Cerebellar cortex (tissue), 1 donor: ENCODE data around the gene TATDN2.
"Not testable (repeated sequence)": the region's sequence is repeated elsewhere in the genome, so short reads cannot be mapped to it uniquely, and the experiment has no call there.

Experiments used
- DNase-seq: peaks from one replicate; pipeline ENCODE4 v3.0.0-alpha.2; 2015; ENCODE audit warnings: low spot score

The TATDN2 gene

DNA sequence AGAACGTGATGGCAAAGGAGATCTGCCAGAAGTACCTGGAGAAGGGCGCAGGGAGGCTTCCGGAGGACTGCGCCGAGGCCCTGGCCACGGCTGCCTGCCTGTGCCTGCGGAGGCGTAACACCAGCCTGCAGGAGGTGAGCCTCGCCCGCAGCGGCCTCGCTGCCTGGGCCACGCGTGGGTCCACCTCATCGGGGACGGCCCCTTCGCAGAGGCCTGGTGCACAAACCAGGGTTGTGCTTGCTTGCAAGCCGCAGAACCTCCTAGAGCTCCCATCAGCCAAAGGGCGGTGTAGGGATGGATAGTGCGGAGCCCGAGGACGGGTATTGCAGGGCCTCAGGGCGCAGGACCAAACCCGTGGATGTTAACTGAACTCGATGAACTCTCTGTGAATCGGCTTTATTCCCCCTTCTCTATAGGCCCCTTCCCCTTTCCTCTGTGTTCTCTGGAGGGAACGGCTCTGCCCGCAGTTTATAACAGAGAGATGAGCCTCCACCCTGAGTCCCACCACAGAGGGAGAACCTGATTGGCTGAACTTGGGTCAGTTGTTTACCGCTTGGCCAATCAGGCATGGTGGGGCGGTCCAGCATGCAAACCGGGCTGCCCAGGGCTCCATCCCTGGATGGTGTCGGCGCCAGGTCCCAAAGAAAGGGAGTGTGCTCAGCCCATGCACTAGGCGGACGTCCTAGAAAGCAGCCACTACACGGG lies 13.6 kb upstream of the TATDN2 start:
- peak; percentile 27 for DNase-seq

DNA sequence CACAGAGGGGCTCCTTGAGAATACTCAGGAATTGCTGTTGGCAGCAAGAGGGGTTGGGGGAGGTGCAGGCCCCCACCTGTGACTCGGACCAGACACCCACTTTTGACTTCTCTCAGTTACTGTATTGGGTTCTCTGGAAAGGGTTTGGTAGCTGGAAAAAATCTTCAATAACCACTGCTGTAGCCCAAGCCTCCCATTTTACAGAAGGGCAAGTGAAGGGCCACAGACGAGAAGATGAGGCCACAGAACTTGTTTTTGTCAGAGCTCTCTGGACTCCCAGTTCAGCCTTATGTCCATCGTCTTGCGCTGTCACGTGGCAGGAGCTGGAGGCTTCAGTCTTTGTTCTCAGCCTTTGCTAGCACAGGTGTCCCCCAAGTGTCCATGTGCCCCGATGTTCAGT lies 12.7 kb upstream of the TATDN2 start:
- no peak for DNase-seq

DNA sequence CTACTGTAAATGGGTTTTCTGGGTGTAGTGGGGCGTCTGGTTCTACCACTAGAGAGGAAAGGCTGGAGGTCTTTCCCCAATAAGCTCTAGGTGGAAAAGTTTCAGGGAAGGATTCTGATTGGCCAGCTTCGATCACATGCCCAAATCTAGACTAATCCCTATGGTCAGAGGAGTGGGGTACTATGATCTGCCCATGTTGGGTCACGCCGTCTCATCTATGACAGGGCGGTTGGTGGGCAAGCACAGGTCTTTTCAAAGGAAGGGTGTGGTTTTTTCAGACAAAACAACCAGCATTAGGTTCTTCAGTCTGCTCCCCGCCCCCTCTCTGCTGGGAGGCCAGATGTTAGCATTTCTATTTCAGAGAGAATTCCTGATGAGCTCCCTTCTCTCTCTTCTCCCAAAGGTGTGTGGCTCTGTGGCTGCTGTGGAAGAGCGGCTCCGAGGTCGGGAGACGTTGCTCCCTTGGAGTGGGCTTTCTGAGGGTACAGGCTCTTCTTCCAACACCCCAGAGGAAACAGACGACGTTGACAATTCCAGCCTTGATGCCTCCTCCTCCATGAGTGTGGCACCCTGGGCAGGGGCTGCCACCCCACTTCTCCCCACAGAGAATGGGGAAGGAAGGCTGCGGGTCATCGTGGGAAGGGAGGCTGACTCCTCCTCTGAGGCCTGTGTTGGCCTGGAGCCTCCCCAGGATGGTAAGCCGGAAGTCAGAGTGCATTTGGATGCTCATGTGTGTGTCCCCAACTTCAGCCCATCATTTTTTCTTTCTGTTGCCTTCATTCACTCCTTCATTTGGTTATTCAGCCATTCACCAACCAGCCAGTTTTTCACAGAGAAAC lies 9.7 kb upstream of the TATDN2 start:
- no peak for DNase-seq

DNA sequence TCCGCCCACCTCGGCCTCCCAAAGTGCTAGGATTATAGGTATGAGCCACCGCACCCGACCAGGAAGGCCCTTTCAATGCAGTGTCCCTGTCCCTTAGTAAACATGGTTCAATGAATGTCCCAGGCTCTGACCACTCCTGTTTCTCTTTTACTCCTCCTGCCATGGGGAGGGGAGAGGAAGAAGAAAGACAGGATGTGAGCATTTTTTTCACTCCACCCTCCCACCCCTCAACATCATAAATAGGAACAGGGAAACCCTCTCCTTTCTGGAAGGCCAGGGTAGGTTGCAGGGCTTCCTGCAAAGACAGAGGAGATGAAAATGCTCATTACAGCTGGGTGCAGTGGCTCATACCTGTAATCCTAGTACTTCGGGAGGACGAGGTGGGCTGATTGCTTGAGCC lies 7.5 kb upstream of the TATDN2 start:
- DNase-seq = no peak

DNA sequence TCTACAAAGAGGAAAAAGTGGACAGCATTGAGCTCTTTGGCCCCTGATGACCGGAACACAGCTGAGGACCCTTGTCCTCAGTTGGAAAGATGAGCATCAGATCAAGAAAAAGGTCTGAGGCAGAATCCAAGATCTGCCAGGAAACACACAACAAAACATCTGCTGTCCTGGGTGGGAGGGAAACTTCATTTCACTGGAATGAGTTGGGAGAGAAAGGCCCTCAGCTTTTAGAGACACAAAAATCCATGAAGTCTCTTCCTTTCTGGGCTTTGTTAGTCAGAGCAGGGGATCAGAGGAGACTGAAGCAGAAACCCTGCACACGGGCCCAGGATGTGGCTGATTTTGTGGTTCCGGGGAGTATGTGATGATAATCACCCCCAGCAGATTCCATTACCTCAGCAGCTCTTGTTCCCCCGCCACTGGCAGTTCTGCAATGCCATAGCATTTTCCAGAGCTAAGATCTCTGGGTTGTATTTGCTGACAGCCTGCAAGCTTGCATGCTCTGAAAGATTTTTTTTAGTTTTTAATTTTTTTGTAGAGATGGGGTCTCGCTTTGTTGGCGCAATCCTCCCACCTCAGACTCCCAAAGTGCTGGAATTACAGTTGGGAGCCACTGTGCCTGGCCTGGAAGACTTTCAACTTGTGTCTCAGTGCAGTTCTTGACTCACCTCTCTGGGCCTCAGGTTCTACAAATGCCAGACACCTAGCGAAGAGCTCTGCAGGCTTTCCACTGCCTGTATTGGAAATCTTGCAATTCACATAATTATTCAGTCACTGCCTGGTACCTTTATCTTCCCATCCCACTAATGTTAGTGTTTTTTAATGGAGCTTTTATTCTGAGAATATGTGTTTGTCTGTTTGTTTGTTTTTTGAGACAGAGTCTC lies 5.8 kb upstream of the TATDN2 start:
- DNase-seq = no peak

DNA sequence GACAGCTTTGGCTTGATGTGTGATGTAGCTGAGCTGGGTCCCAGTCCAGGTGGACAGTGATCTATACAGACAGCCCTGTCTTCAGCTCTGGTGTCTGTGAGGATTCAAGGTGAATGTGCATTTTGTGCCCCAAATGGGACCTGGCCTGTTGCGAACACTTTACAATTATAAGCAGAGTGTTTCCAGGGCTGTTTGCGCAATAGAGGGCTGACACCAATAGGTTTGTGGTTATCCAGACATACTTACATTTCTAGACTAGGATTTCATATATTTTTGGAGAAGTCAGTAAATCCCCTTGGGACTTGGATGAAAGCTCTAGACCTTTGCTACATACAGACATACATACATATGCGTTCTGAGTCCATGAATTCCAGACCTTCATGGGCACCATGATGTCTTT lies 4.2 kb upstream of the TATDN2 start:
- DNase-seq = no peak

DNA sequence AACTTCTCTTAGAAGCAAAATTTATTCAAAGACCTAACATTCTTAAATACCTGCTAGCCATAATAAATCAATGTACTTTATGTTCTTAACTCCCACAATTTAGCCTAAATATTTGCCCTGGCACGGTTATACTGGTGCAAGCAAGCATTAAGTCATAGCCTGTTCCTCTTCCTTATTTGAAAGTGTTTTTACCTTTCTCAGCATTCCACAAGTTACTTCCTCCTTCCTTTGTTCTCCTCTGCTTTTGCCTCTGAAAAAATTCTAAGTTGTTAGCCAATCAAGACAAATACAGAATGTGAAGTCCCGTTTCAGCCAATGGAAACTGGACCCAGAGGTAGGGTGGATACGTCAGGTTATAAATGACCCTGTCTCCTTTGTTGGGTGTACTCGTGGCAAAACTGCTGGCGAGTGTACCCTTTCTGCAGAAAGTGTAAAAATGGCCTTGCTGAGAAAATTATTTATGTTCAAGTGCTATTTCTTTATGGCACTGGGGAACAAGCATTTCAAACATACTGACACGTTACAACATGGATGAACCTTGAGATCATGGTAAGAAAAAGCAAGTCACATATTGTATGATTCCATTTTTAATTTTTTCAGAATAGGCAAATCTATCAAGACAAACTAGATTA lies 3.1 kb upstream of the TATDN2 start:
- no peak for DNase-seq

DNA sequence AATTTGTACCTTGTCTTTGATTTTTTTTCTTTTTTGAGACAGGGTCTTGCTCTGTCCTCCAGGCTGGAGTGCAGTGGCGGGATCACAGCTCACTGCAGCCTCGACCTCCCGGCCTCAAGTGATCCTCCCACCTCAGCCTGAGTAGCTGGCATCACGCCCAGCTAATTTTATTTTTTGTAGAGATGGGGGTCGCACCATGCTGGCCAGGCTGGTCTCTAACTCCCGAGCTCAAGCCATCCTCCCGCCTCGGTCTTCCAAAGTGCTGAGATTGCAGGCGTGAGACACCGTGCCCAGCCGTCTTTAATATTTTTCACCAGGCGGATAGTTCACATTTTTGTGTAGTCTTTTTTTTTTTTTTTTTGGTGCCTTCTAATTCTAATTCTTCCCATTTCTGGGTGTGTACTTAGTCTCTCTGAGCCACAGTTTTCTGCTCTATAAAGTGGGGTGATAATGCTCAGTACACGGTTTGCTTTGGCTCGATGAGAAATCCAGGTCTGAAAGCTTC lies 528 bp upstream of the TATDN2 start:
- no peak for DNase-seq

DNA sequence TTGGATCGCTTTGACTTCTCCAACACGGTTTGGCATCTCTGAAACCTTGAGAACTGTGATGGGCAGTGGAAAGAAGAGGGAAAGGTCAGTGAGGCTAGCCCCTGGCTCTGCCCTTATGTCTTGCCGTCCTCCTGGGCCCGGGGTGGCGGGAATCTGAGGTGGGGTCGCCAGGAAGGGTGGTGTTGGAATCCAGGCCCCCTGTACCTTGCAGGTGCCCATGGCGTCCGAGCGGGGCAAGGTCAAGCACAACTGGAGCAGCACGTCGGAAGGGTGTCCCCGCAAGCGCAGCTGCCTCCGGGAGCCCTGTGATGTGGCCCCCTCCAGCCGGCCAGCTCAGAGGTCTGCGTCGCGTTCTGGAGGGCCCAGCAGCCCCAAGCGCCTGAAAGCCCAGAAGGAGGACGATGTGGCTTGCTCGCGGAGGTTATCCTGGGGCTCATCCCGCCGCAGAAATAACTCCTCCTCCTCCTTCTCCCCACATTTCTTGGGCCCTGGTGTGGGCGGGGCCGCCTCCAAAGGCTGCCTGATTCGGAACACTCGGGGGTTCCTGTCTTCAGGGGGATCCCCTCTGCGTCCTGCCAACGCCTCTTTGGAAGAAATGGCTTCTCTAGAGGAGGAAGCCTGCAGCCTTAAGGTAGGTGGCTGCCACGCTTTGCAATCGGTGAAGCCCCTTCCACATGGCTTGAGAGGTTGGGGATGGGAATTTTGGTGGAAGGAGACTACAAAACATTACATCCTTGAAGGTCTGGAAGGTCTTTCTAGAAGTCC lies 907 bp downstream of the TATDN2 start:
- DNase-seq = peak; percentile 20

DNA sequence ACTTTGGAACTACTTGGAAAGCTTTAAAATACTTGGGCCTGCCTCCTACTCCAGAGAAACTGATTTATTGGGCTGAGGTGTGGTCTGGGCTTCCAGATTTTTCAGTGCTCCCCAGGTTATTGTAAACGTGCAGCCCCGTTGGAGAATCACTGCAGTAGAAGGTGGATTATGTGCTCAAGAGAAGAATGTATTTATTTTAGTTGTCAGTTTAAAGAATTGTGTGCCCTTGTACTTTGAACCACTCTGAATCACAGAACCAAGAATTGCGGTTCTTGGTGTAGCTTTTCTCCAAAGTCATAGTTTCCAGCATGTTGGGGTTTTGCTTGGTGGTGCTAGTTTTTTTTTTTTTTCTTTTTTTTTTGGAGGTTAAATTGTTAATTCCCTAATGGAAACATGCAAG lies 1.6 kb downstream of the TATDN2 start:
- DNase-seq = no peak

DNA sequence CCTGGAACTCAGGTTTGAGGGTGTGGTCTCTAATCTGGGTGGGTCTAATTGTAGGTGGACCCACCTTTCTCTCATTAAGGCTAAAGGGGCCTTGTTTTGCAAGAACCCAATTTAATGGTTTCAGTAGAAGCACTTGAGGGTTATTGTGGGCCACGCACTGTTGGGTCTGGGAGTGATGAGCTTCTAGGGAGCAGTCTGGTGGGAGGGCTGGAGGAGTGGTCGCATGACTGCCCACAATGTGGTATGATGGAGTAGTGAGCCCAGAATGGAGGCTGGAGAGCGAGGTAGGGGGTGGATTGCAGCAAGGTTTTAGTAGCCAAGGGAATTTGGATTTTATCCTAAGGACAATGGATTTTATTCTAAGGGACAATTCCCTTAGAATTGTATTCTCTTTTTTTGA lies 2.7 kb downstream of the TATDN2 start:
- no peak for DNase-seq

DNA sequence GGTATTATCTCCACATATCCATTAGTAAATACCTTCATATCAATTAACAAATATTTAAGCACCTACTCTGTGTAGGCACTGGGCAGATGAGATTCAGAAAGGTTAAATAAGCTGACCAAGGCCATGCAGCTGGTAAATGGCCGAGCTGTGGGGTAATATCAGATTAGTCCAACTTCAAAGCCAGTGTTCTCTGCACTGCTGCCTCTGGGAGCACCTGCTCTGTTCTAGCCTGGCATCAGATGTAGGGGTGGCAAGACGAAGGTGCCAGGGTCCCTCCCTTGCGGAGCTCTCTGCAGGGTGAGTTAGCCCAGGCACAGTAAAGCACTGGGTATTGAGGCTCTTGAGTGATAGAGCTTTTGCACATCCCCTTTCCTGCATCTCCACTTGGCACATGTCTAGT lies 5.5 kb downstream of the TATDN2 start:
- no peak for DNase-seq

DNA sequence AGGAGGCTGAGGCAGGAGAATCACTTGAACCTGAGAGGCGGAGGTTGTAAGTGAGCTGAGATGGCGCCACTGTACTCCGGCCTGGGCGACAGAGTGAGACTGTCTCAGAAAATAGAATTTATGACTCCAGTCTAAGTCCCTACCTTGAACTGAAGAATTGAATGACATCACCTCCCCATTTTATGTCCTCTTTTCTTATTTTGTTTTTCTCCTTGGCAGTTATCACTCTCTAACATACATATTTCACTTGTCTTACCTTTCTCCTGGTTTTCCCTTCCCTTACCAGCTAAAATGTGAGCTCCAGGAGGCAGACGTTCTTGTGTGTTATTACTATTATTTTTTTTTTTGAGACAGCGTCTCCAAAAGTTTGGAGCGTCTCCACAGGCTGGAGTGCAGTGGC lies 7.6 kb downstream of the TATDN2 start:
- DNase-seq = no peak

DNA sequence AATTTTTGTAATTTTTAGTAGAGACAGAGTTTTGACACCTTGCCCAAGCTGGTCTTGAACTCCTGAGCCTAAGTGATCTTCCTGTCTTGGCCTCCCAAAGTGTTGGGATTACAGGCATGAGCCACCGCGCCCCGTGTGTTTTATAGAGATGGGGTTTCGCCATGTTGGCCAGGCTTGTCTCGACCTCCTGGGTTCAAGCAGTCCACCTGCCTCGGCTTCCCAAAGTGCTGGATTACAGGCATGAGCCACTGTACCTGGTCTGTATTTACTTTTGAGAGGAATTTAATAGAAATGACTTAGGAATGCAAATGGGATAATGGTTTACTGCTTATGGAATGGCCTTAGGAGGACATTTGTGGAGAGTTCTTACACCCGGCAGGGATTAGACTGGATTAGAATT lies 10.8 kb downstream of the TATDN2 start:
- no peak for DNase-seq

DNA sequence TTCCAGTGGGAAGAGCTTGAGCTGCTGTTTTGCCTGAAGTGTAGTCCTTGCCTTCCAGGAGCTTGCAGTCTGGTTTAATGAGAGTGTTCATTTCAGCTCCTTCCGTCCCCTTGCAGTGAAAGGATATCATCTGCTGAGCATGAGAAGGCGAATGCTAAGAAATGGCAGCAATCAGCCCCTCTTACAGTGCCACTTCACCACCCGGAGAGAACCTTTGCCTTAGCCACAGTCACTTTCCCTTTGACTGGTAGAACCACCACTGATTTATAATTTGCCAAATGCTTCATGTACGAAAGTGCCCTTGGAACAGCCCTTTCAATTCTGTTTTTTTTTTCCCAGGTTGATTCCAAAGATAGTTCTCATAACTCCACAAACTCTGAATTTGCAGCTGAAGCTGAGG lies 11.5 kb downstream of the TATDN2 start:
- DNase-seq = no peak

DNA sequence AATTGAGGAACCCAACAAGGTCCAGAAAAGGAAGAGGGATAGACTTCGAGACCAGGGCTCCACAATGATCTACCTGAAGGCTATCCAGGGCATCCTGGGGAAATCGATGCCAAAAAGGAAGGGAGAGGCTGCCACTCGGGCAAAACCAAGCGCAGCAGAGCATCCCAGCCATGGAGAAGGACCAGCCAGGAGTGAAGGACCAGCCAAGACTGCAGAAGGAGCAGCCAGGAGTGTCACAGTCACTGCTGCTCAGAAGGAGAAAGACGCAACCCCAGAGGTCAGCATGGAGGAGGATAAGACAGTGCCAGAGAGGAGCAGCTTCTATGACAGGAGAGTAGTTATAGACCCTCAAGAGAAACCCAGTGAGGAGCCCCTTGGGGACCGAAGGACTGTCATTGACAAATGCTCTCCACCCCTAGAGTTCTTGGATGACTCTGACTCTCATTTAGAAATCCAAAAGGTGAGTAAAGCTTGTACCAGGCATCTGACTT lies 12.0 kb downstream of the TATDN2 start:
- no peak for DNase-seq

DNA sequence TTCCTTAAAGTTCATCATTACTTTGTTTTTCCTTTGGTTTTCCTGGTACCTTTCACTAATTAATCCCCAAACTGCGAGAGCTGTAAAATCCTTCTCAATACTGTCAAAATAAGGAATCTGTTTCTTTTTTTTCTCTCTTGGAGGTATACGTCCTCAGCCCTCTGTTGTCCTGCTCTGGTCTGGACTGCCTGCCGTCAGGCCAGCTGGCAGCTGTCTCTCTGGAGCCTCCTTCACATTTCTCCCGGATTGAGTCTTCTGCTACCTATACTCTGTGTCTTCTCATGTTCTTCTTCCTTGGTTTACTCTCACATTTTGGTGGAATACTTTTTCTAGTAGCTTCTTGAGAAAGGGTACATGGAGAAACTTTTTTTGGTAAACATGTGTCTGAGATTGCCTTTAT lies 13.8 kb downstream of the TATDN2 start:
- peak; percentile 66 for DNase-seq

DNA sequence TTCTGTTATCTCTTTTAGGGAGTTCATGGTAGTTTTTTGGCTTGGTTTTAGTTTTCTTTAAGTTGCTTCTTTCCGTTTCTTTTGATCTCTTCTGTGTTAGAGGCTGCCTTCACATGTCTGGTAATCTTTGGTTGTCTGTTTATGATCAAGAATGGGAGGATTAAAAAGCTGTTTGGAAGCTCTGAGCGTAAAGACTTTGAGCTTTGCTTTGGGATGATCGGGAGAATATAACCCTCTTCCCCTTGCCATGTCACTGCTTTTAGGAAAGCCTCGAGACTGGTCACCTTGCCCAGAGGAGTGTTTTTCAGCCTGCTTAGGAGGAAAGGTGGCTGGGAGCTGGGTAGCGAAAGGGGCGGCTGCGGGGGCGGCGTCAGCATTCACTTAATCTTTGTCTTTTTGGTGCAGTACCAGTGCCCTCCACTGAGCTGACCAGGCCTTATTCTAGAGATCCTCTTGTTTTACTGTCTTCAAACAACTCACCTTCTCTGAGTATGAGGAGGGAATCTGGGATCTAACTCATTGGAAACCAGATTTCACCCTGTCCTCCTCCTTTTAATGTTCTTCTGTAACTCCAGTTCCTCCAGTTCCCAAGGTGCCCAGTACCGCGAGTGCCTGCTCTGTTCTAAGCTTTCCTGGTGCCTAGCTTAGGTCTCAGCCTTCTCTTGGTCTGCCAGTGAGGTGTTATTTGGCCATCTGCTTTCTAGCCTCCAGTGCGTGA lies 15.5 kb downstream of the TATDN2 start:
- DNase-seq = peak; percentile 46

DNA sequence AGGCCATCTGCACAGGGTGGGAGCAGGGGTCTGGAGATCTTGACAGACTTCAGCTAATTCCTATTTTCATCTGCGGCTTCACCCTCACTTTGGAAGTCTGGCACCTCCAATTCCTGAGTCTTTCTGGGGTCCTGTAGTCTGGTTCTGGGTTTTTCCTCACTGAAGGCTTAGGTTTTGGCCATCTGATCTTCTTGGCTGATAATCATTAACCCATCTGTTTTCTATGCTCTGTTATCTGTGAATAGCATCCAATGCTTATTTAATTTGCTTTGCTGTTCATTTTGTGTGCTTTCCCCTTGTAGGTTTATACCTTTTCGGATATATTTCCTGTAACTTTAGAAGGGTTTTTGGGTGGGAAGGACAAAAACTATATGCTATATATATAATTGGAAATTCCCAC lies 17.6 kb downstream of the TATDN2 start:
- no peak for DNase-seq

DNA sequence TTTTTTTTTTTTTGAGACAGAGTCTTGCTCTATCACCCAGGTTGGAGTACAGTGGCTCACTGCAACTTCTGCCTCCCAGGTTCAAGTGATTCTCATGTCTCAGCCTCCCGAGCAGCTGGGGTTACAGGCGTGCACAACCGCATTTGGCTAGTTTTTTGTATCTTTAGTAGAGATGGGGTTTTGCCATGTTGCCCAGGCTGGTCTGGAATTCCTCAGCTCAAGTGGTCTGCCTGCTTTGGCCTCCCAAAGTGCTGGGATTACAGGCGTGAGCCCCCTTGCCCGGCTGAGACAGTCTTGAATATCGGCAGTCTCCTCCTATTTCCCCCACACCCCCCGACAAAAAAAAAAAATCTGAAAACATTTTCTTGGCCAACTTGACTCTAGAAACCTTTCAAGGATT lies 18.7 kb downstream of the TATDN2 start:
- DNase-seq = not testable (repeated sequence)
